ENCODE results near the gene GNA14. TPM values are rescaled to one million over a fixed set of nuclear protein-coding genes. Genes with fewer than 3 reads are reported as not detected.

GNA14 gene
- total RNA-seq, 2 donors from 2014 or later = 0.62 to 8.0 TPM

- Histone ChIP-seq H3K27me3 (ENCODE audit: control insufficient read depth, insufficient read depth, low read length, poor library complexity, severe bottlenecking) (no peaks in the 10 kb centered on the region), H3K27ac (ENCODE audit: low read depth, low read length) (no peak overlapping the region), H3K36me3 (ENCODE audit: control insufficient read depth, insufficient read depth, low read length) (no peaks in the 10 kb centered on the region), H3K9me3 (ENCODE audit: control insufficient read depth, low read length) (no peaks in the 10 kb centered on the region), H3K4me3 (ENCODE audit: low read length) (no peak overlapping the region), H3K4me1 (ENCODE audit: control insufficient read depth, insufficient read depth, low read length) (no peaks in the 10 kb centered on the region), H3K9ac (ENCODE audit: extremely low read depth, low read length, poor library complexity, severe bottlenecking) (no peak overlapping the region)
- H3K4me1 Mint-ChIP-seq = peaks cover 10% of the 10 kb centered on the region
- no peak overlapping the region for H3K4me3 Mint-ChIP-seq
- peak overlapping the region; percentile 29 for H3K27ac Mint-ChIP-seq
- no peak for TF ChIP-seq CTCF (conservative IDR thresholded peaks at IDR 0.05)
- H3K36me3 Mint-ChIP-seq (ENCODE audit: low read depth) = no peaks in the 10 kb centered on the region
- WGBS, 2 experiments (ENCODE audit: insufficient coverage in 1 of 2, insufficient read length in 1 of 2) = 95 to 100% methylated on average over 1 of the region's 1 CpG
- DNase-seq = no peak
- no peaks in the 10 kb centered on the region for H3K9me3 Mint-ChIP-seq
- H3K27me3 Mint-ChIP-seq (ENCODE audit: insufficient read depth) = no peaks in the 10 kb centered on the region
Measured at GRCh38 chr9:77556396-77556795, 91.7 kb downstream of the GNA14 start.

GRCh38 chr9:77554586-77555105 is 93.5 kb downstream of the GNA14 start:
- Histone ChIP-seq H3K27ac (ENCODE audit: low read depth, low read length) (no peak overlapping the region), H3K4me3 (ENCODE audit: low read length) (no peak overlapping the region), H3K27me3 (ENCODE audit: control insufficient read depth, insufficient read depth, low read length, poor library complexity, severe bottlenecking) (no peaks in the 10 kb centered on the region), H3K9me3 (ENCODE audit: control insufficient read depth, low read length) (no peaks in the 10 kb centered on the region), H3K36me3 (ENCODE audit: control insufficient read depth, insufficient read depth, low read length) (no peaks in the 10 kb centered on the region), H3K4me1 (ENCODE audit: control insufficient read depth, insufficient read depth, low read length) (no peaks in the 10 kb centered on the region), H3K9ac (ENCODE audit: extremely low read depth, low read length, poor library complexity, severe bottlenecking) (no peak overlapping the region)
- no peak for TF ChIP-seq CTCF (conservative IDR thresholded peaks at IDR 0.05)
- 70 to 91% methylated on average over 2 of the region's 2 CpGs for WGBS, 2 experiments (ENCODE audit: insufficient coverage in 1 of 2, insufficient read length in 1 of 2)
- Mint-ChIP-seq H3K27ac (no peak overlapping the region), H3K27me3 (ENCODE audit: insufficient read depth) (no peaks in the 10 kb centered on the region), H3K36me3 (ENCODE audit: low read depth) (no peaks in the 10 kb centered on the region), H3K9me3 (no peaks in the 10 kb centered on the region), H3K4me3 (no peak overlapping the region), H3K4me1 (peaks cover 20% of the 10 kb centered on the region)
- DNase-seq = no peak

GRCh38 chr9:77547106-77547730 is 100.9 kb downstream of the GNA14 start:
- TF ChIP-seq CTCF (conservative IDR thresholded peaks at IDR 0.05) = no peak
- H3K27me3 Mint-ChIP-seq (ENCODE audit: insufficient read depth) = no peaks in the 10 kb centered on the region
- H3K27ac ChIP-seq (ENCODE audit: low read depth, low read length) = no peak overlapping the region
- no peak overlapping the region for H3K9ac ChIP-seq (ENCODE audit: extremely low read depth, low read length, poor library complexity, severe bottlenecking)
- no peaks in the 10 kb centered on the region for H3K36me3 ChIP-seq (ENCODE audit: control insufficient read depth, insufficient read depth, low read length)
- no peaks in the 10 kb centered on the region for H3K27me3 ChIP-seq (ENCODE audit: control insufficient read depth, insufficient read depth, low read length, poor library complexity, severe bottlenecking)
- peaks cover 35% of the 10 kb centered on the region for H3K4me1 Mint-ChIP-seq
- H3K27ac Mint-ChIP-seq = no peak overlapping the region
- H3K36me3 Mint-ChIP-seq (ENCODE audit: low read depth) = peaks cover 3% of the 10 kb centered on the region
- no peak for DNase-seq
- H3K4me3 ChIP-seq (ENCODE audit: low read length) = no peak overlapping the region
- peaks cover 6% of the 10 kb centered on the region for H3K4me1 ChIP-seq (ENCODE audit: control insufficient read depth, insufficient read depth, low read length)
- H3K4me3 Mint-ChIP-seq = no peak overlapping the region
- H3K9me3 ChIP-seq (ENCODE audit: control insufficient read depth, low read length) = peaks cover 7% of the 10 kb centered on the region
- peaks cover 5% of the 10 kb centered on the region for H3K9me3 Mint-ChIP-seq
- WGBS, 2 experiments (ENCODE audit: insufficient coverage in 1 of 2, insufficient read length in 1 of 2) = 97 to 100% methylated on average over 3 to 5 of the region's 5 CpGs
